LHCN-M2 (cell line): ENCODE measurements around the gene C1S. TPM values are rescaled to one million over a fixed set of nuclear protein-coding genes. Genes with fewer than 3 reads are reported as not detected.

ENCODE experiments used
- total RNA-seq: library from RNA; depleted of rRNA; stranded (reverse); fragments of >200 nt; gene quantifications from 2 replicates; pipeline ENCODE4 v1.2.3, GENCODE V29; 2014; rRNA removed

C1S gene
- total RNA-seq, 1 experiment from 2014 or later: 26.9 TPM

Other genes with a start within 250 kb of the C1S start
- 2.0 TPM in 2 replicates for gene GPR162, start 238.9 kb upstream of the C1S start, total RNA-seq
- 47.6 and 58.4 TPM in 2 replicates for gene P3H3, start 232.3 kb upstream of the C1S start, total RNA-seq
- 2.6 and 2.8 TPM in 2 replicates for gene GNB3, start 219.8 kb upstream of the C1S start, total RNA-seq
- gene CDCA3, start 209.4 kb upstream of the C1S start, total RNA-seq: 101 and 120 TPM in 2 replicates
- 119 and 127 TPM in 2 replicates for gene USP5, start 208.6 kb upstream of the C1S start, total RNA-seq
- 2,020 and 2,623 TPM in 2 replicates for gene TPI1, start 193.2 kb upstream of the C1S start, total RNA-seq
- 9.6 and 13.0 TPM in 2 replicates for gene SPSB2, start 187.4 kb upstream of the C1S start, total RNA-seq
- 4.0 and 5.3 TPM in 2 replicates for gene LRRC23, start 155.9 kb upstream of the C1S start, total RNA-seq
- 22.7 and 26.3 TPM in 2 replicates for gene ENO2, start 146.1 kb upstream of the C1S start, total RNA-seq
- gene ATN1, start 132.8 kb upstream of the C1S start, total RNA-seq: 15.4 and 20.0 TPM in 2 replicates
- gene RNU7-1, start 116.9 kb upstream of the C1S start, total RNA-seq: not detected in 2 replicates
- 185 and 223 TPM in 2 replicates for gene C12orf57, start 116.7 kb upstream of the C1S start, total RNA-seq
- not detected in 2 replicates for gene PTPN6, start 109.4 kb upstream of the C1S start, total RNA-seq
- 302 and 330 TPM in 2 replicates for gene PHB2, start 90.1 kb upstream of the C1S start, total RNA-seq
- 39.1 and 61.7 TPM in 2 replicates for gene EMG1, start 89.8 kb upstream of the C1S start, total RNA-seq
- 14.6 and 20.4 TPM in 2 replicates for gene LPCAT3, start 42.2 kb upstream of the C1S start, total RNA-seq
- gene C1R, start 31.7 kb downstream of the C1S start, total RNA-seq: 63.0 and 131 TPM in 2 replicates
- 17.9 and 24.7 TPM in 2 replicates for gene C1RL, start 48.5 kb downstream of the C1S start, total RNA-seq
- gene RBP5, start 68.2 kb downstream of the C1S start, total RNA-seq: not detected in 2 replicates
- 4.0 and 4.6 TPM in 2 replicates for gene CLSTN3, start 69.7 kb downstream of the C1S start, total RNA-seq
- 21.2 TPM in 2 replicates for gene PEX5, start 129.0 kb downstream of the C1S start, total RNA-seq
- gene ACSM4, start 243.4 kb downstream of the C1S start, total RNA-seq: not detected in 2 replicates